PFSK-1 (cell line): ENCODE measurements around the gene PPARGC1A.

Experiments used
- FOXP2 ChIP-seq: optimal IDR thresholded peaks from 2 replicates; pipeline ENCODE3; 2011; ENCODE audit warnings: borderline replicate concordance, control low read depth, inconsistent platforms; ENCODE audit not compliant: insufficient read depth; ENCODE audit errors: extremely low read length, extremely low read depth
- POLR2AphosphoS5 ChIP-seq: IDR thresholded peaks from 2 replicates; pipeline ENCODE4 v1.6.1; 2012; ENCODE audit warnings: low read depth, mild to moderate bottlenecking, control low read depth, low read length, moderate library complexity
- REST ChIP-seq, 2 experiments: IDR thresholded peaks; 2 replicates each; pipeline versions ENCODE4 v1.6.1 to v1.8.0; 2011 to 2012; ENCODE audit warnings: low read depth in 2 of 2, low read length in 2 of 2, control low read depth in 1 of 2, inconsistent platforms in 1 of 2, mild to moderate bottlenecking in 1 of 2, moderate library complexity in 1 of 2; ENCODE audit not compliant: insufficient read depth in 1 of 2
- SIN3A ChIP-seq: IDR thresholded peaks from 2 replicates; pipeline ENCODE4 v1.6.1; 2012; ENCODE audit warnings: mild to moderate bottlenecking, low read length, moderate library complexity, borderline replicate concordance; ENCODE audit not compliant: insufficient read depth
- TAF1 ChIP-seq: IDR thresholded peaks from 2 replicates; pipeline ENCODE4 v1.6.1; 2012; ENCODE audit warnings: low read length, control low read depth, borderline replicate concordance; ENCODE audit not compliant: insufficient read depth

PPARGC1A gene

GRCh38 chr4:23861897-23862296, 27.9 kb downstream of the PPARGC1A start:
- no peak for TF ChIP-seq POLR2AphosphoS5
- TF ChIP-seq TAF1, result no peak
- no peak for TF ChIP-seq SIN3A
- no peak for TF ChIP-seq REST (IDR thresholded peaks at IDR 0.05; ENCODE audit: insufficient read depth in 1 of 2, low read depth in 2 of 2, low read length in 2 of 2)
- no peak for TF ChIP-seq FOXP2

- no peak for TF ChIP-seq FOXP2
- TF ChIP-seq REST (IDR thresholded peaks at IDR 0.05; ENCODE audit: insufficient read depth in 1 of 2, low read depth in 2 of 2, low read length in 2 of 2), result no peak
- TF ChIP-seq SIN3A, result no peak
- TF ChIP-seq POLR2AphosphoS5, result no peak
- no peak for TF ChIP-seq TAF1
Observed at GRCh38 chr4:23860919-23861318, 28.9 kb downstream of the PPARGC1A start.

GRCh38 chr4:23857367-23857959, 32.4 kb downstream of the PPARGC1A start:
- TF ChIP-seq SIN3A, result no peak
- TF ChIP-seq TAF1, result no peak
- TF ChIP-seq POLR2AphosphoS5, result no peak
- no peak for TF ChIP-seq REST (IDR thresholded peaks at IDR 0.05; ENCODE audit: insufficient read depth in 1 of 2, low read depth in 2 of 2, low read length in 2 of 2)
- no peak for TF ChIP-seq FOXP2

- TF ChIP-seq POLR2AphosphoS5 (no peak), FOXP2 (no peak), TAF1 (no peak), REST (IDR thresholded peaks at IDR 0.05; ENCODE audit: insufficient read depth in 1 of 2, low read depth in 2 of 2, low read length in 2 of 2) (no peak), SIN3A (no peak)
Observed at GRCh38 chr4:23856630-23857029, 33.2 kb downstream of the PPARGC1A start.
